Liver (tissue), 9 donors: ENCODE results near the gene SPATS2L. TPM values are rescaled to one million over a fixed set of nuclear protein-coding genes. Genes with fewer than 3 reads are reported as not detected.
A peak's percentile ranks its signal among the peaks of the same experiment; 100 is the strongest.

Experiments used
- DNase-seq: peaks from one replicate; pipeline ENCODE4 v3.0.0-alpha.2; 2017; ENCODE audit warnings: low spot score
- H3K27ac ChIP-seq, 2 donors: one replicate each; pipeline ENCODE4 v1.7.0; 2013; ENCODE audit warnings: inconsistent platforms in 2 of 2, low read length in 2 of 2, control low read depth in 1 of 2, low read depth in 1 of 2, mild to moderate bottlenecking in 1 of 2
- H3K27me3 ChIP-seq, 4 donors: one replicate each; pipeline versions ENCODE4 v1.6.1 to v1.7.0; 2013; ENCODE audit warnings: low read length in 3 of 4, inconsistent platforms in 1 of 4, mild to moderate bottlenecking in 1 of 4, moderate library complexity in 1 of 4; ENCODE audit not compliant: control insufficient read depth in 4 of 4, insufficient read depth in 4 of 4
- H3K36me3 ChIP-seq, 4 donors: one replicate each; pipeline versions ENCODE4 v1.6.1 to v1.7.0; 2013; ENCODE audit warnings: low read length in 3 of 4, mild to moderate bottlenecking in 3 of 4, low read depth in 1 of 4, moderate library complexity in 1 of 4; ENCODE audit not compliant: control insufficient read depth in 4 of 4, insufficient read depth in 3 of 4
- H3K4me1 ChIP-seq, 4 donors: one replicate each; pipeline versions ENCODE4 v1.6.1 to v1.7.0; 2013; ENCODE audit warnings: low read length in 3 of 4, mild to moderate bottlenecking in 3 of 4, moderate library complexity in 1 of 4; ENCODE audit not compliant: control insufficient read depth in 4 of 4, insufficient read depth in 4 of 4
- H3K4me3 ChIP-seq, 3 donors: one replicate each; pipeline versions ENCODE4 v1.6.1 to v1.7.0; 2013; ENCODE audit warnings: low read length in 3 of 3, control low read depth in 1 of 3, low read depth in 1 of 3, mild to moderate bottlenecking in 1 of 3
- H3K9ac ChIP-seq, 2 donors: one replicate each; pipeline ENCODE4 v1.7.0; 2013; ENCODE audit warnings: low read length in 2 of 2, mild to moderate bottlenecking in 2 of 2, moderate library complexity in 2 of 2, control low read depth in 1 of 2, low read depth in 1 of 2
- H3K9me3 ChIP-seq, 4 donors: one replicate each; pipeline versions ENCODE4 v1.6.1 to v1.7.0; 2013; ENCODE audit warnings: low read length in 3 of 4; ENCODE audit not compliant: control insufficient read depth in 4 of 4
- ATF3 ChIP-seq: IDR thresholded peaks from 2 replicates; pipeline ENCODE4 v1.6.1; 2016; ENCODE audit warnings: antibody characterized with exemption
- EGR1 ChIP-seq, 2 donors: IDR thresholded peaks; 2 replicates each; pipeline ENCODE4 v1.6.1; 2016 to 2018; ENCODE audit warnings: antibody characterized with exemption in 2 of 2, low read depth in 2 of 2
- FOXA1 ChIP-seq: IDR thresholded peaks from 2 replicates; pipeline ENCODE4 v1.6.1; 2016; ENCODE audit warnings: antibody characterized with exemption
- FOXA2 ChIP-seq: IDR thresholded peaks from 2 replicates; pipeline ENCODE4 v1.6.1; 2016; ENCODE audit warnings: antibody characterized with exemption
- GABPA ChIP-seq, 2 donors: IDR thresholded peaks in 1 of 2; conservative IDR thresholded peaks in 1 of 2; 2 replicates each; pipeline ENCODE4 v1.6.1; 2016; ENCODE audit warnings: antibody characterized with exemption in 2 of 2, mild to moderate bottlenecking in 1 of 2, moderate library complexity in 1 of 2
- HNF4G ChIP-seq: IDR thresholded peaks from 2 replicates; pipeline ENCODE4 v1.6.1; 2016; ENCODE audit warnings: antibody characterized with exemption
- JUND ChIP-seq, 2 donors: IDR thresholded peaks; 2 replicates each; pipeline ENCODE4 v1.6.1; 2016; ENCODE audit warnings: antibody characterized with exemption in 2 of 2
- NR2F2 ChIP-seq: IDR thresholded peaks from 2 replicates; pipeline ENCODE4 v1.6.1; 2016; ENCODE audit warnings: antibody characterized with exemption
- RAD21 ChIP-seq, 2 donors: IDR thresholded peaks; 2 replicates each; pipeline ENCODE4 v1.6.1; 2016; ENCODE audit warnings: antibody characterized with exemption in 2 of 2, mild to moderate bottlenecking in 2 of 2
- RXRA ChIP-seq, 2 donors: IDR thresholded peaks; 2 replicates each; pipeline ENCODE4 v1.6.1; 2017 to 2018; ENCODE audit warnings: antibody characterized with exemption in 2 of 2, mild to moderate bottlenecking in 1 of 2
- SP1 ChIP-seq: IDR thresholded peaks from 2 replicates; pipeline ENCODE4 v1.6.1; 2018; ENCODE audit warnings: antibody characterized with exemption, mild to moderate bottlenecking
- TAF1 ChIP-seq: conservative IDR thresholded peaks from 2 replicates; pipeline ENCODE4 v1.6.1; 2016; ENCODE audit warnings: antibody characterized with exemption, mild to moderate bottlenecking
- YY1 ChIP-seq: IDR thresholded peaks from 2 replicates; pipeline ENCODE4 v1.6.1; 2016; ENCODE audit warnings: antibody characterized with exemption, mild to moderate bottlenecking
- WGBS: extraction: QIAGEN DNeasy Blood & Tissue Kit; methylation state at CpG from one replicate; pipeline ENCODE4 v1.1.7; 2013; 5-methylcytosine and 5-hydroxymethylcytosine counted together
- polyA plus RNA-seq, 2 donors: library from polyadenylated mRNA; stranded (reverse) in 1 of 2; unstranded in 1 of 2; fragments of 200-250 nt in 1 of 2; fragments of >200 nt in 1 of 2; fragmentation: Nextera tagmentation in 1 of 2; extraction: Ambion mirVana in 1 of 2; gene quantifications; one replicate each; pipeline versions ENCODE4 v1.2.1 to v1.2.3, GENCODE V29; 2013 to 2015
- total RNA-seq, 2 donors: library from RNA; depleted of rRNA; stranded (reverse); fragments of >200 nt; gene quantifications; one replicate each; pipeline ENCODE4 v1.2.3, GENCODE V29; 2014
- TF ChIP-seq, protein P1 (sequence below): fragments of 150-350 bp; IDR thresholded peaks from 2 replicates; pipeline ENCODE4 v1.5.1; 2017; ENCODE audit warnings: improper control_type of control experiment, low read depth, low read length; ENCODE audit not compliant: missing input control
- TF ChIP-seq, protein P2 (sequence below): IDR thresholded peaks from 2 replicates; pipeline ENCODE4 v1.6.1; 2016; ENCODE audit warnings: antibody characterized with exemption, mild to moderate bottlenecking
- TF ChIP-seq, protein P3 (sequence below): IDR thresholded peaks from 2 replicates; pipeline ENCODE4 v1.6.1; 2016; ENCODE audit warnings: antibody characterized with exemption
- TF ChIP-seq, protein P4 (sequence below): IDR thresholded peaks from 2 replicates; pipeline ENCODE4 v1.6.1; 2016; ENCODE audit warnings: antibody characterized with exemption
- donor health status: healthy.
- donor health status: healthy.
- donor health status: healthy.
- donor health status: healthy.
- donor health status: healthy.

SPATS2L gene
- total and polyA plus RNA-seq, 4 donors: 31.4 to 49.9 (median 42.4) TPM

- WGBS: under 1% methylated on average over 56 of the region's 56 CpGs
- Histone ChIP-seq H3K4me3 (peak within 1 kb of the TSS; percentile 80 to 96 (median 83)), H3K9ac (peak within 1 kb of the TSS; percentile 37 to 77), H3K9me3 (no peaks in the 10 kb centered on the region), H3K27ac (peak within 1 kb of the TSS in 1 of 2 donors; percentile 17), H3K27me3 (no peaks in the 10 kb centered on the region), H3K36me3 (no peaks in the 10 kb centered on the region), H3K4me1 (peaks cover 0 to 17% (median 10%) of the 10 kb centered on the region in 4 donors)
- DNase-seq: peak; percentile 92
- TF ChIP-seq YY1 (peak; percentile 64), TAF1 (no peak), RAD21 (IDR thresholded peaks at IDR 0.05) (peak in 1 of 2 donors; percentile 40), FOXA1 (no peak), EGR1 (IDR thresholded peaks at IDR 0.05; ENCODE audit: low read depth in 2 of 2) (peak; percentile 89 to 93), FOXA2 (no peak), SP1 (peak; percentile 81), JUND (IDR thresholded peaks at IDR 0.05) (peak in 1 of 2 donors; percentile 12), HNF4G (no peak), RXRA (IDR thresholded peaks at IDR 0.05) (no peak), GABPA (IDR thresholded peaks at IDR 0.05 in 1 of 2, conservative IDR thresholded peaks at IDR 0.05 in 1 of 2) (peak; percentile 65 to 94), ATF3 (no peak), NR2F2 (peak; percentile 44)
- TF ChIP-seq, protein P1, sequence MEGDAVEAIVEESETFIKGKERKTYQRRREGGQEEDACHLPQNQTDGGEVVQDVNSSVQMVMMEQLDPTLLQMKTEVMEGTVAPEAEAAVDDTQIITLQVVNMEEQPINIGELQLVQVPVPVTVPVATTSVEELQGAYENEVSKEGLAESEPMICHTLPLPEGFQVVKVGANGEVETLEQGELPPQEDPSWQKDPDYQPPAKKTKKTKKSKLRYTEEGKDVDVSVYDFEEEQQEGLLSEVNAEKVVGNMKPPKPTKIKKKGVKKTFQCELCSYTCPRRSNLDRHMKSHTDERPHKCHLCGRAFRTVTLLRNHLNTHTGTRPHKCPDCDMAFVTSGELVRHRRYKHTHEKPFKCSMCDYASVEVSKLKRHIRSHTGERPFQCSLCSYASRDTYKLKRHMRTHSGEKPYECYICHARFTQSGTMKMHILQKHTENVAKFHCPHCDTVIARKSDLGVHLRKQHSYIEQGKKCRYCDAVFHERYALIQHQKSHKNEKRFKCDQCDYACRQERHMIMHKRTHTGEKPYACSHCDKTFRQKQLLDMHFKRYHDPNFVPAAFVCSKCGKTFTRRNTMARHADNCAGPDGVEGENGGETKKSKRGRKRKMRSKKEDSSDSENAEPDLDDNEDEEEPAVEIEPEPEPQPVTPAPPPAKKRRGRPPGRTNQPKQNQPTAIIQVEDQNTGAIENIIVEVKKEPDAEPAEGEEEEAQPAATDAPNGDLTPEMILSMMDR: no peak
- TF ChIP-seq, protein P2, sequence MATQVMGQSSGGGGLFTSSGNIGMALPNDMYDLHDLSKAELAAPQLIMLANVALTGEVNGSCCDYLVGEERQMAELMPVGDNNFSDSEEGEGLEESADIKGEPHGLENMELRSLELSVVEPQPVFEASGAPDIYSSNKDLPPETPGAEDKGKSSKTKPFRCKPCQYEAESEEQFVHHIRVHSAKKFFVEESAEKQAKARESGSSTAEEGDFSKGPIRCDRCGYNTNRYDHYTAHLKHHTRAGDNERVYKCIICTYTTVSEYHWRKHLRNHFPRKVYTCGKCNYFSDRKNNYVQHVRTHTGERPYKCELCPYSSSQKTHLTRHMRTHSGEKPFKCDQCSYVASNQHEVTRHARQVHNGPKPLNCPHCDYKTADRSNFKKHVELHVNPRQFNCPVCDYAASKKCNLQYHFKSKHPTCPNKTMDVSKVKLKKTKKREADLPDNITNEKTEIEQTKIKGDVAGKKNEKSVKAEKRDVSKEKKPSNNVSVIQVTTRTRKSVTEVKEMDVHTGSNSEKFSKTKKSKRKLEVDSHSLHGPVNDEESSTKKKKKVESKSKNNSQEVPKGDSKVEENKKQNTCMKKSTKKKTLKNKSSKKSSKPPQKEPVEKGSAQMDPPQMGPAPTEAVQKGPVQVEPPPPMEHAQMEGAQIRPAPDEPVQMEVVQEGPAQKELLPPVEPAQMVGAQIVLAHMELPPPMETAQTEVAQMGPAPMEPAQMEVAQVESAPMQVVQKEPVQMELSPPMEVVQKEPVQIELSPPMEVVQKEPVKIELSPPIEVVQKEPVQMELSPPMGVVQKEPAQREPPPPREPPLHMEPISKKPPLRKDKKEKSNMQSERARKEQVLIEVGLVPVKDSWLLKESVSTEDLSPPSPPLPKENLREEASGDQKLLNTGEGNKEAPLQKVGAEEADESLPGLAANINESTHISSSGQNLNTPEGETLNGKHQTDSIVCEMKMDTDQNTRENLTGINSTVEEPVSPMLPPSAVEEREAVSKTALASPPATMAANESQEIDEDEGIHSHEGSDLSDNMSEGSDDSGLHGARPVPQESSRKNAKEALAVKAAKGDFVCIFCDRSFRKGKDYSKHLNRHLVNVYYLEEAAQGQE: no peak
- TF ChIP-seq, protein P3, sequence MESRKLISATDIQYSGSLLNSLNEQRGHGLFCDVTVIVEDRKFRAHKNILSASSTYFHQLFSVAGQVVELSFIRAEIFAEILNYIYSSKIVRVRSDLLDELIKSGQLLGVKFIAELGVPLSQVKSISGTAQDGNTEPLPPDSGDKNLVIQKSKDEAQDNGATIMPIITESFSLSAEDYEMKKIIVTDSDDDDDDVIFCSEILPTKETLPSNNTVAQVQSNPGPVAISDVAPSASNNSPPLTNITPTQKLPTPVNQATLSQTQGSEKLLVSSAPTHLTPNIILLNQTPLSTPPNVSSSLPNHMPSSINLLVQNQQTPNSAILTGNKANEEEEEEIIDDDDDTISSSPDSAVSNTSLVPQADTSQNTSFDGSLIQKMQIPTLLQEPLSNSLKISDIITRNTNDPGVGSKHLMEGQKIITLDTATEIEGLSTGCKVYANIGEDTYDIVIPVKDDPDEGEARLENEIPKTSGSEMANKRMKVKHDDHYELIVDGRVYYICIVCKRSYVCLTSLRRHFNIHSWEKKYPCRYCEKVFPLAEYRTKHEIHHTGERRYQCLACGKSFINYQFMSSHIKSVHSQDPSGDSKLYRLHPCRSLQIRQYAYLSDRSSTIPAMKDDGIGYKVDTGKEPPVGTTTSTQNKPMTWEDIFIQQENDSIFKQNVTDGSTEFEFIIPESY: no peak
- TF ChIP-seq, protein P4, sequence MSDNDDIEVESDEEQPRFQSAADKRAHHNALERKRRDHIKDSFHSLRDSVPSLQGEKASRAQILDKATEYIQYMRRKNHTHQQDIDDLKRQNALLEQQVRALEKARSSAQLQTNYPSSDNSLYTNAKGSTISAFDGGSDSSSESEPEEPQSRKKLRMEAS: peak; percentile 78
These were observed 219.6 kb downstream of the SPATS2L start, which contains the start of gene SGO2 for GRCh38 chr2:200525882-200526651. Gene SGO2 (plus strand): TSS chr2:200526207. CDS start chr2:200532976, 6,769 bp downstream.
